ENCODE measurements around the gene LENG9. TPM values are rescaled to one million over a fixed set of nuclear protein-coding genes. Genes with fewer than 3 reads are reported as not detected.
A peak's percentile ranks its signal among the peaks of the same experiment; 100 is the strongest.

LENG9 gene
- total and polyA plus RNA-seq, 2 of the 13 experiments (the other 11 are each of a cell fraction or from before 2014, with no cell fraction given) = 0.75 to 2.9 TPM

DNA sequence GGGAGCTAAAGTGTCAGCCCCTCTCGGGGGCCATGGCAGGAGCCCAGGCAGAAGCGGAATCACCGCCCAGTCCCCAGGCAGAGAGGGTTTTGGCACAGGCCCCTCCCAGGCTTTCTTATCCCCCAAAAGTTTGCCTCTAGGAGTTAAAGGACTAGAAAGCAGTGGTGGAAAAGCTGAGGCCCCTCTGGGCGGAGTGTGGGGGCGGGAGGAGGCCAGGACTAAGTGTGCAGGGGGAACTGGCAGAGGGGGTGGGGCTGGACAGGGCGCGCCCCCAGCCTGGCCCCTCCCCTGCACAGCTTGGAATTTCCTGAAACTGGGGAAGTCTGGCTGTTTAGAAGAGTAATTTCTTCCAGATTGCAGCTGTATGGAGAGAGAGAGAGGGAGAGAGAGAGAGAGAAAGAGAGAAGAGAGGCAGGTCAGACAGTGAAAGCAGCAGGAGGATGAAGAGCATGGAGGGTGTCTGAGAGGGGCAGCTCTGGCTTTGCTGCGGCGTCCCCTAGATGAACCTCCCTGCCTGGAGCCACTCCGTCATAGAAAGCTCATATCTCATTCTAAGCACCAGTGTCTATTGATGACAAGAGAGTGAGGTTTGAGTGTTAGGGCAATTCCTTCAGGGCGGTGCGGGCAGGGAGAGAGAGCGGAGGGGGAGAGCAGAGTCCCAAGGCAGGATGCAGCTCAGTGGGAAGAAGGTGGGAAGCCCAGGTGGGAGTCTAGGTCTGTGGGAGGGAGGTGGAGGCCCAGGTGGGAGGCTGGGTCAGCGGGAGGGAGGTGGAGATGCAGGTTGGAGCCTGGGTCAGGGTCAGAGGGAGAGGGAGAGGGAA is 9.7 kb upstream of the LENG9 start, which contains the start of gene CDC42EP5 (continued):
- TF ChIP-seq, protein P1, sequence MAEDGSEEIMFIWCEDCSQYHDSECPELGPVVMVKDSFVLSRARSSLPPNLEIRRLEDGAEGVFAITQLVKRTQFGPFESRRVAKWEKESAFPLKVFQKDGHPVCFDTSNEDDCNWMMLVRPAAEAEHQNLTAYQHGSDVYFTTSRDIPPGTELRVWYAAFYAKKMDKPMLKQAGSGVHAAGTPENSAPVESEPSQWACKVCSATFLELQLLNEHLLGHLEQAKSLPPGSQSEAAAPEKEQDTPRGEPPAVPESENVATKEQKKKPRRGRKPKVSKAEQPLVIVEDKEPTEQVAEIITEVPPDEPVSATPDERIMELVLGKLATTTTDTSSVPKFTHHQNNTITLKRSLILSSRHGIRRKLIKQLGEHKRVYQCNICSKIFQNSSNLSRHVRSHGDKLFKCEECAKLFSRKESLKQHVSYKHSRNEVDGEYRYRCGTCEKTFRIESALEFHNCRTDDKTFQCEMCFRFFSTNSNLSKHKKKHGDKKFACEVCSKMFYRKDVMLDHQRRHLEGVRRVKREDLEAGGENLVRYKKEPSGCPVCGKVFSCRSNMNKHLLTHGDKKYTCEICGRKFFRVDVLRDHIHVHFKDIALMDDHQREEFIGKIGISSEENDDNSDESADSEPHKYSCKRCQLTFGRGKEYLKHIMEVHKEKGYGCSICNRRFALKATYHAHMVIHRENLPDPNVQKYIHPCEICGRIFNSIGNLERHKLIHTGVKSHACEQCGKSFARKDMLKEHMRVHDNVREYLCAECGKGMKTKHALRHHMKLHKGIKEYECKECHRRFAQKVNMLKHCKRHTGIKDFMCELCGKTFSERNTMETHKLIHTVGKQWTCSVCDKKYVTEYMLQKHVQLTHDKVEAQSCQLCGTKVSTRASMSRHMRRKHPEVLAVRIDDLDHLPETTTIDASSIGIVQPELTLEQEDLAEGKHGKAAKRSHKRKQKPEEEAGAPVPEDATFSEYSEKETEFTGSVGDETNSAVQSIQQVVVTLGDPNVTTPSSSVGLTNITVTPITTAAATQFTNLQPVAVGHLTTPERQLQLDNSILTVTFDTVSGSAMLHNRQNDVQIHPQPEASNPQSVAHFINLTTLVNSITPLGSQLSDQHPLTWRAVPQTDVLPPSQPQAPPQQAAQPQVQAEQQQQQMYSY (CRISPR knock-in tag; IDR thresholded peaks at IDR 0.05) = no peak
- TF ChIP-seq, protein P2, sequence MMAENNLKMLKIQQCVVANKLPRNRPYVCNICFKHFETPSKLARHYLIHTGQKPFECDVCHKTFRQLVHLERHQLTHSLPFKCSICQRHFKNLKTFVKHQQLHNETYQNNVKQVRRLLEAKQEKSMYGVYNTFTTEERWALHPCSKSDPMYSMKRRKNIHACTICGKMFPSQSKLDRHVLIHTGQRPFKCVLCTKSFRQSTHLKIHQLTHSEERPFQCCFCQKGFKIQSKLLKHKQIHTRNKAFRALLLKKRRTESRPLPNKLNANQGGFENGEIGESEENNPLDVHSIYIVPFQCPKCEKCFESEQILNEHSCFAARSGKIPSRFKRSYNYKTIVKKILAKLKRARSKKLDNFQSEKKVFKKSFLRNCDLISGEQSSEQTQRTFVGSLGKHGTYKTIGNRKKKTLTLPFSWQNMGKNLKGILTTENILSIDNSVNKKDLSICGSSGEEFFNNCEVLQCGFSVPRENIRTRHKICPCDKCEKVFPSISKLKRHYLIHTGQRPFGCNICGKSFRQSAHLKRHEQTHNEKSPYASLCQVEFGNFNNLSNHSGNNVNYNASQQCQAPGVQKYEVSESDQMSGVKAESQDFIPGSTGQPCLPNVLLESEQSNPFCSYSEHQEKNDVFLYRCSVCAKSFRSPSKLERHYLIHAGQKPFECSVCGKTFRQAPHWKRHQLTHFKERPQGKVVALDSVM (CRISPR knock-in tag; IDR thresholded peaks at IDR 0.05) = peak; percentile 67

DNA sequence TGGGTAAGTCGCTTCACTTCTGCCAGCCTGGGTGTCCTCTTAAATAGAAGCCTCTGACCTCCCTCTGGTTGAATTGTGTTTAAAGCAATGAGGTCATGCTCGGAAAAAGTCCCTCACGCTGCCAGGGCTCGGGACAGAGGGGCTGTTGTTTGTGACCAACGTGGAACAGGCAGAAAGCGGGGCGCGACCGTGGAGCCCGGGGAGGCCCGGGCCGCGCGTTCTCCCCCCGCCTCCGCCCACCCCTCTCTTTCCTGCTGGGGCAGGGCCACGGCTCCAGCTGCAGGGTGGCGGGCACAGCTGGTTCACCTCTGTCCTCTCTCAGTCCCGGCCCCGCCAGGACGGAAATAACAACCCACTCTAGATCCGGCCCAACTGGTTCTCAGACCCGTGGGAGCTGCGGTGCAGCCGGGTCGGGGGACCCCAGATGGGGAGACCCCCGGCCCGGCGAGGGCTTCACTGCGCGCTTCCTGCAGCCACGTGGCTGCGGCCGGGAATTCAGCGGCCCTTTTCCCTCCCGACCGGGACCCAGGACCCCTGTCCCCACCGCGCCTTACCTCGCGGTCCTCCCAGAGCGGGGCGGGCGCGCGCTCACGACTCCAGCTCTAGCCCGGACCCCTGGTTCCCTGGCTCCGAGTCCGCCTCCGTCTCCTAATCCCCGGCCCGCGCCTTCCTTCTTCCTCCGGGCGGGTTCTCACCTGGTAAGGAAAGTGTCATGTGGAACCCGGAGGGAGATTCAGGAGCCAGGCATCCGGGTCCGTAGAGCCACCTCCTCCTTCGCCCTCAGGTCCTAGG is 7.6 kb upstream of the LENG9 start:
- intact Hi-C loops (cut with micrococcal nuclease; ENCODE audit: unreplicated experiment) (no loop called here), in situ Hi-C loops (cut with HindIII; ENCODE audit: extremely low pct_ligation_motif_present, low pct_unique_long_range_greater_than_20kb) (loop anchor here (10.0 kb wide), 1 partner anchor 204 kb away; no protein-coding TSS in a partner anchor)
- peaks cover 19% of the 10 kb centered on the region for H3K4me1 ChIP-seq (ENCODE audit: insufficient read depth, low read length)
- H3K9ac ChIP-seq (ENCODE audit: insufficient read depth, low read depth, low read length) = peak overlapping the region; percentile 40; the same call in 1 of the 2 replicates
- POLR2A ChIA-PET = no interaction called here
- H3K27ac ChIP-seq (ENCODE audit: extremely low read length, insufficient read depth, low read length) = no peak overlapping the region
- no peaks in the 10 kb centered on the region for H4K20me1 ChIP-seq (ENCODE audit: insufficient read depth, low read length)
- H3K9me3 ChIP-seq (ENCODE audit: low read length) = no peaks in the 10 kb centered on the region
- no TSS peak for BruUV-seq (replicated peaks)
- H3K36me3 ChIP-seq (replicated peaks in 1 of 2; ENCODE audit: control insufficient read depth in 1 of 2, insufficient read depth in 2 of 2, low read length in 2 of 2) = no peaks in the 10 kb centered on the region
- DNase-seq (ENCODE audit: low spot score) (no peak), FAIRE-seq (no peak), ATAC-seq (peak; percentile 36)
- 55% methylated on average over 18 of the region's 60 CpGs for WGBS (ENCODE audit: low lambda C conversion rate)
- no peaks in the 10 kb centered on the region for H3K79me2 ChIP-seq (ENCODE audit: insufficient read depth, low read length)
- no peak overlapping the region for H2AFZ ChIP-seq (ENCODE audit: low read length)
- H3K4me2 ChIP-seq (ENCODE audit: low read depth, low read length) = peak overlapping the region; percentile 61
- peak overlapping the region; percentile 25 to 59 (median 39); a peak in 4 of 6 replicates for H3K4me3 ChIP-seq (replicated peaks in 1 of 3; ENCODE audit: insufficient read depth in 1 of 3, low read depth in 2 of 3, low read length in 3 of 3)
- no peaks in the 10 kb centered on the region; a peak in 1 of 5 replicates for H3K27me3 ChIP-seq (ENCODE audit: control insufficient read depth in 1 of 2, insufficient read depth in 2 of 2, low read length in 2 of 2)
- CTCF ChIA-PET (ENCODE audit: low intra/inter-chr PET ratio, low total read pairs) = no interaction called here
- no peak for TF ChIP-seq MTF2 (CRISPR knock-in tag; IDR thresholded peaks at IDR 0.05; ENCODE audit: borderline replicate concordance)
- TF ChIP-seq GABPB1 (CRISPR knock-in tag; IDR thresholded peaks at IDR 0.05) = peak; percentile 24; the same call in 1 of the 2 replicates
- TF ChIP-seq, protein P3, sequence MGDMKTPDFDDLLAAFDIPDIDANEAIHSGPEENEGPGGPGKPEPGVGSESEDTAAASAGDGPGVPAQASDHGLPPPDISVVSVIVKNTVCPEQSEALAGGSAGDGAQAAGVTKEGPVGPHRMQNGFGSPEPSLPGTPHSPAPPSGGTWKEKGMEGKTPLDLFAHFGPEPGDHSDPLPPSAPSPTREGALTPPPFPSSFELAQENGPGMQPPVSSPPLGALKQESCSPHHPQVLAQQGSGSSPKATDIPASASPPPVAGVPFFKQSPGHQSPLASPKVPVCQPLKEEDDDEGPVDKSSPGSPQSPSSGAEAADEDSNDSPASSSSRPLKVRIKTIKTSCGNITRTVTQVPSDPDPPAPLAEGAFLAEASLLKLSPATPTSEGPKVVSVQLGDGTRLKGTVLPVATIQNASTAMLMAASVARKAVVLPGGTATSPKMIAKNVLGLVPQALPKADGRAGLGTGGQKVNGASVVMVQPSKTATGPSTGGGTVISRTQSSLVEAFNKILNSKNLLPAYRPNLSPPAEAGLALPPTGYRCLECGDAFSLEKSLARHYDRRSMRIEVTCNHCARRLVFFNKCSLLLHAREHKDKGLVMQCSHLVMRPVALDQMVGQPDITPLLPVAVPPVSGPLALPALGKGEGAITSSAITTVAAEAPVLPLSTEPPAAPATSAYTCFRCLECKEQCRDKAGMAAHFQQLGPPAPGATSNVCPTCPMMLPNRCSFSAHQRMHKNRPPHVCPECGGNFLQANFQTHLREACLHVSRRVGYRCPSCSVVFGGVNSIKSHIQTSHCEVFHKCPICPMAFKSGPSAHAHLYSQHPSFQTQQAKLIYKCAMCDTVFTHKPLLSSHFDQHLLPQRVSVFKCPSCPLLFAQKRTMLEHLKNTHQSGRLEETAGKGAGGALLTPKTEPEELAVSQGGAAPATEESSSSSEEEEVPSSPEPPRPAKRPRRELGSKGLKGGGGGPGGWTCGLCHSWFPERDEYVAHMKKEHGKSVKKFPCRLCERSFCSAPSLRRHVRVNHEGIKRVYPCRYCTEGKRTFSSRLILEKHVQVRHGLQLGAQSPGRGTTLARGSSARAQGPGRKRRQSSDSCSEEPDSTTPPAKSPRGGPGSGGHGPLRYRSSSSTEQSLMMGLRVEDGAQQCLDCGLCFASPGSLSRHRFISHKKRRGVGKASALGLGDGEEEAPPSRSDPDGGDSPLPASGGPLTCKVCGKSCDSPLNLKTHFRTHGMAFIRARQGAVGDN (CRISPR knock-in tag; IDR thresholded peaks at IDR 0.05) = peak; percentile 53
- no peak for TF ChIP-seq HMG20B (CRISPR knock-in tag; conservative IDR thresholded peaks at IDR 0.05)
- no peak for TF ChIP-seq ARNT (IDR thresholded peaks at IDR 0.05)
- TF ChIP-seq CCDC6 (CRISPR knock-in tag; IDR thresholded peaks at IDR 0.05) = no peak
- TF ChIP-seq ZNF772 (CRISPR knock-in tag; IDR thresholded peaks at IDR 0.05) = no peak
- TF ChIP-seq HNRNPUL1 (IDR thresholded peaks at IDR 0.05; ENCODE audit: low read depth, low read length) = no peak

Data from HepG2 (cell line).